GM21381 (cell line): ENCODE results near the gene ADIPOR2.

ENCODE experiments used
- ATAC-seq: cut with Tn5 transposase; IDR thresholded peaks from one replicate; pipeline ENCODE4 v1.9.1; 2021; ENCODE audit warnings: mild to moderate bottlenecking, moderate library complexity; ENCODE audit not compliant: unreplicated experiment

The ADIPOR2 gene

GRCh38 chr12:1690578-1691122 lies at the start of gene ADIPOR2:
Gene ADIPOR2 (plus strand): TSS chr12:1691070. CDS start chr12:1754344, 63,274 bp downstream.
- ATAC-seq, result peak; percentile 95

GRCh38 chr12:1642513-1642912 lies 48.4 kb upstream of the ADIPOR2 start:
- ATAC-seq, result no peak

GRCh38 chr12:1643043-1643442 lies 47.8 kb upstream of the ADIPOR2 start:
- ATAC-seq, result no peak

- no peak for ATAC-seq
These were observed 46.9 kb upstream of the ADIPOR2 start for GRCh38 chr12:1643905-1644533.

- no peak for ATAC-seq
These were observed 46.1 kb upstream of the ADIPOR2 start for GRCh38 chr12:1644534-1645438.

GRCh38 chr12:1645819-1646218 lies 45.1 kb upstream of the ADIPOR2 start:
- ATAC-seq, result no peak

GRCh38 chr12:1646569-1647284 lies 44.1 kb upstream of the ADIPOR2 start:
- ATAC-seq, result no peak

- no peak for ATAC-seq
These were observed 43.6 kb upstream of the ADIPOR2 start for GRCh38 chr12:1647285-1647669.

- ATAC-seq, result no peak
These were observed 40.5 kb upstream of the ADIPOR2 start for GRCh38 chr12:1650260-1650977.

GRCh38 chr12:1650978-1651361 lies 39.9 kb upstream of the ADIPOR2 start:
- no peak for ATAC-seq

GRCh38 chr12:1651946-1652345 lies 38.9 kb upstream of the ADIPOR2 start:
- no peak for ATAC-seq

GRCh38 chr12:1655225-1655788 lies 35.6 kb upstream of the ADIPOR2 start:
- no peak for ATAC-seq

GRCh38 chr12:1656902-1657301 lies 34.0 kb upstream of the ADIPOR2 start:
- no peak for ATAC-seq

GRCh38 chr12:1657688-1658087 lies 33.2 kb upstream of the ADIPOR2 start:
- ATAC-seq, result no peak

GRCh38 chr12:1660304-1661187 lies 30.3 kb upstream of the ADIPOR2 start:
- ATAC-seq, result no peak

- peak; percentile 75 for ATAC-seq
These were observed 29.1 kb upstream of the ADIPOR2 start for GRCh38 chr12:1661553-1662335.

- ATAC-seq, result no peak
These were observed 28.0 kb upstream of the ADIPOR2 start for GRCh38 chr12:1662761-1663439.
